Right lobe of liver (tissue), 6 donors: ENCODE results near the gene USP37. TPM values are rescaled to one million over a fixed set of nuclear protein-coding genes. Genes with fewer than 3 reads are reported as not detected.

Source experiments
- ATAC-seq, 4 donors: fragments of 200-7000 bp; cut with Tn5 transposase; one replicate each; pipeline ENCODE4 v1.9.1; 2020; ENCODE audit warnings: mild to moderate bottlenecking in 4 of 4, moderate library complexity in 4 of 4
- DNase-seq, 3 donors: peaks; one replicate each; pipeline ENCODE4 v3.0.0-alpha.2; 2020
- H3K27ac ChIP-seq, 3 donors: fragments of 200-600 bp; one replicate each; pipeline ENCODE4 v1.8.0; 2022
- H3K27me3 ChIP-seq, 2 donors: fragments of 200-600 bp; one replicate each; pipeline ENCODE4 v1.8.0; 2022
- H3K36me3 ChIP-seq, 4 donors: fragments of 200-600 bp; sonication (generic) in 1 of 4; one replicate each; pipeline versions ENCODE4 v1.5.1 to v1.8.0; 2017 to 2022; ENCODE audit warnings: control low read depth in 1 of 4
- H3K4me1 ChIP-seq, 4 donors: fragments of 200-600 bp; sonication (generic) in 1 of 4; one replicate each; pipeline versions ENCODE4 v1.5.1 to v1.8.0; 2017 to 2022; ENCODE audit warnings: control low read depth in 1 of 4
- H3K4me3 ChIP-seq, 3 donors: fragments of 200-600 bp; one replicate each; pipeline ENCODE4 v1.8.0; 2022
- H3K9me3 ChIP-seq, 4 donors: fragments of 200-600 bp; sonication (generic) in 1 of 4; one replicate each; pipeline versions ENCODE4 v1.5.1 to v1.8.0; 2017 to 2022; ENCODE audit warnings: control low read depth in 1 of 4
- POLR2A ChIP-seq: fragments of 450-650 bp; IDR thresholded peaks from one replicate; pipeline ENCODE4 v1.6.1; 2017; ENCODE audit warnings: antibody characterized with exemption, mild to moderate bottlenecking
- WGBS: methylation state at CpG from one replicate; pipeline ENCODE4 v1.1.6; 2018; ENCODE audit warnings: low coverage, low lambda C conversion rate; ENCODE audit not compliant: insufficient coverage; ENCODE audit errors: missing lambda C conversion rate; 5-methylcytosine and 5-hydroxymethylcytosine counted together
- intact Hi-C, 2 donors: fragments of 100-400 bp; cut with DNase I; formaldehyde crosslinking; loops; one replicate each; pipeline versions ENCODE4 v1.11.2 to v1.14.1; 2022
- total RNA-seq, 6 experiments: library from RNA; depleted of rRNA in 2 of 6; stranded (reverse); fragments of >200 nt in 2 of 6; fragmentation: NEBNext Ultra II Directional in 3 of 6; extraction: Animal tissue kit (Norgen Biotek cat#: 25700) in 3 of 6; gene quantifications; one replicate each; pipeline versions ENCODE4 v1.1.0 to v1.2.4, GENCODE V29; 2016 to 2023
- TF ChIP-seq, protein P1 (sequence below), 4 donors: fragments of 200-600 bp in 3 of 4; fragments of 450-650 bp in 1 of 4; IDR thresholded peaks; one replicate each; pipeline versions ENCODE4 v1.5.1 to v1.8.0; 2016 to 2022; ENCODE audit warnings: antibody characterized with exemption in 4 of 4, mild to moderate bottlenecking in 2 of 4
- donor health status: DM: no; HTN: yes; CAD: no.
- donor health status: DM: no; HTN: no; CAD: no.
- donor health status: DM: no; HTN: no; CAD: no.
- donor health status: DM: no; HTN: yes; CAD: no.
- donor health status: DM: no; HTN: yes; CAD: no.

Gene USP37
- total RNA-seq, 6 experiments from 2014 or later, result 4.8 to 8.9 (median 6.7) TPM

DNA sequence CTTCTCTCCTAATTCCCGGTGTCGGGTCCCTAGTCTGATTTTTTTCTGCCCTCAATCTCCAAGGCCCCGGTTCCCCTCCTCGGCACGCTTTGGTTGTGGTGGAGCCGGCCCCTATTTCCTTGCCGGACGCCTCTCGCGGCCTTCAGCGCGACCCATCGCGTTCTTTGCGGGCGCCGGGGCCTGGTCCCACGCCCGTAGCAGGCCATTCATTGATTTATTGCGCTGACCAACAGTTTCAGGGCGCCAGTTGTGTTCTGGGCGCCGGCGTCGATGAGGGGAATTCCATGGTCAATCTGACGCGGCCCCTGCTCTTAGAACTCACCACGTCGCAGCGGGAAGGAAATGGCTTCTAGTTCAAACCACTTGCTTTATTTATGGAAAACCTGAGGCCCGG is 884 bp upstream of the USP37 start:
- H3K36me3 ChIP-seq, result peaks cover 0 to under 1% (median 0%) of the 10 kb centered on the region in 4 donors
- ATAC-seq (peak; percentile 36 to 51 (median 46)), DNase-seq (peak; percentile 55 to 61 (median 61))
- WGBS, result 3% methylated on average over 18 of the region's 31 CpGs
- peak; percentile 30 for TF ChIP-seq POLR2A
- TF ChIP-seq, protein P1, sequence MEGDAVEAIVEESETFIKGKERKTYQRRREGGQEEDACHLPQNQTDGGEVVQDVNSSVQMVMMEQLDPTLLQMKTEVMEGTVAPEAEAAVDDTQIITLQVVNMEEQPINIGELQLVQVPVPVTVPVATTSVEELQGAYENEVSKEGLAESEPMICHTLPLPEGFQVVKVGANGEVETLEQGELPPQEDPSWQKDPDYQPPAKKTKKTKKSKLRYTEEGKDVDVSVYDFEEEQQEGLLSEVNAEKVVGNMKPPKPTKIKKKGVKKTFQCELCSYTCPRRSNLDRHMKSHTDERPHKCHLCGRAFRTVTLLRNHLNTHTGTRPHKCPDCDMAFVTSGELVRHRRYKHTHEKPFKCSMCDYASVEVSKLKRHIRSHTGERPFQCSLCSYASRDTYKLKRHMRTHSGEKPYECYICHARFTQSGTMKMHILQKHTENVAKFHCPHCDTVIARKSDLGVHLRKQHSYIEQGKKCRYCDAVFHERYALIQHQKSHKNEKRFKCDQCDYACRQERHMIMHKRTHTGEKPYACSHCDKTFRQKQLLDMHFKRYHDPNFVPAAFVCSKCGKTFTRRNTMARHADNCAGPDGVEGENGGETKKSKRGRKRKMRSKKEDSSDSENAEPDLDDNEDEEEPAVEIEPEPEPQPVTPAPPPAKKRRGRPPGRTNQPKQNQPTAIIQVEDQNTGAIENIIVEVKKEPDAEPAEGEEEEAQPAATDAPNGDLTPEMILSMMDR (IDR thresholded peaks at IDR 0.05), result no peak
- H3K27me3 ChIP-seq, result no peaks in the 10 kb centered on the region
- intact Hi-C loops, result no loop called here
- peak overlapping the region; percentile 84 to 92 (median 86) for H3K27ac ChIP-seq
- peaks cover 0 to 22% (median 7%) of the 10 kb centered on the region in 4 donors for H3K4me1 ChIP-seq
- H3K9me3 ChIP-seq, result no peaks in the 10 kb centered on the region
- H3K4me3 ChIP-seq, result peak overlapping the region; percentile 72 to 90 (median 88)

DNA sequence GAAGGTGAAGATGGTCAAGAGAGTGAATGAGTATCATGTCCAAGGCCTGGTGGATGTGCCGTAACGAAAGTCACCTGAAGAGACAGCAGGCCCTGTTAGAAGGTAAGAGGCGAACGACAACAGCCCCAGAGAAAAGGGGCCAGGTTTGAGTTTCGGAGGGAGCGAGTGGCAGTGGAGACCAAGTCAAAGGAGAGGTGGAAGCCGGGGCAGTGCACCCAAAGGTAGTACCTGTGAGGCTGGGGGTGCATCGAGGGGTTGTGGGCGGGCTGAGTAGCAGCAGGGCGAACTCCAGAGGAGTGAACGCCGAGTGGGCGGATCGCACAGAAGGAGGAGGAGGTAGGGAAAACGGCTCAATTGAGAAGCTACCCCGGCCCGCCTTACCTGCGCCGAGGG is 358 bp downstream of the USP37 start:
- Histone ChIP-seq H3K4me1 (peaks cover 0 to 22% (median 7%) of the 10 kb centered on the region in 4 donors), H3K27me3 (no peaks in the 10 kb centered on the region), H3K4me3 (peak overlapping the region; percentile 72 to 90 (median 88)), H3K9me3 (no peaks in the 10 kb centered on the region), H3K27ac (peak overlapping the region; percentile 82 to 92 (median 88)), H3K36me3 (no peaks in the 10 kb centered on the region)
- 0% methylated on average over 13 of the region's 19 CpGs for WGBS
- DNase-seq, result no peak
- ATAC-seq, result peak; percentile 46 to 68 (median 56)
- intact Hi-C loops, result no loop called here
- TF ChIP-seq, protein P1 (IDR thresholded peaks at IDR 0.05), result no peak
- TF ChIP-seq POLR2A, result no peak

DNA sequence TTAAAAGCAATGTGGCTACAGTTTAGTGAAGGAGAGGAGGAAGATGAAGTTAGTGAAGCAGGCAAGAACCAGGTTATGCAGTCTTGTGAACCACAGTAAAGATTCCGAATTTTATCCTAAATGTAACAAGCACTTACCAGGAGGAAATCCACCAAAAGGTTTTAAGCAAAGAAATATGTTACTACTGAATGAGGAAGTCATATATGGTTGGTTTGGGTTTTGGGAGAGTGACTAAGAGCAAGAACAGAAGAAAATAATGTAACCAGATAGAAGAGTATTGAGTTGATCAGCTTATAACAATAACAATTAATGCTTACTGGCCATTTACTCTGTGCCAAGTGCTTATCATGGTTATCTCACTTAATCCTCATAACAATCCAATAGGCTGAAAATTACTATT is 1.9 kb downstream of the USP37 start:
- peaks cover 0 to 22% (median 7%) of the 10 kb centered on the region in 4 donors for H3K4me1 ChIP-seq
- intact Hi-C loops, result no loop called here
- no peaks in the 10 kb centered on the region for H3K9me3 ChIP-seq
- H3K36me3 ChIP-seq, result no peaks in the 10 kb centered on the region
- no peak overlapping the region for H3K4me3 ChIP-seq
- TF ChIP-seq, protein P1 (IDR thresholded peaks at IDR 0.05), result no peak
- TF ChIP-seq POLR2A, result no peak
- ATAC-seq, result no peak
- DNase-seq, result no peak
- no peak overlapping the region for H3K27ac ChIP-seq
- no peaks in the 10 kb centered on the region for H3K27me3 ChIP-seq
- WGBS, result 91% methylated on average over 1 of the region's 1 CpG

DNA sequence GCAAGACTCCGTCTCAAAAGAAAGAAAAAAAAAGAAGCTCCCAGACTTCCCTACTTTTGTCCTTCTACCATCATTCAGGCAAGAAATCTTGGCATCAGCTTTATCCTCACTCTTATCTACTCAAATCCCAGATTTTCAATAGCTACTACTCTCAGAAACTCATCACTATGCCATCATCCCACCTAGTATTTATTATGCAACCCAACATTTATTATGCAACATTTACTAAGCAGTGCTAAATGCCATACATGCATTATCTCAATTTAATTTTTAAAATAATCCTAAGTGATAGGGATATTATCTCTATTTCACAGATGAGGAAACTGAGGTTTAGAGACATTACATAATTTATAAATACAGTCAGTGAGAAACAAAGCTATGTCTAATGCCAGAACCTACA is 4.1 kb downstream of the USP37 start:
- Histone ChIP-seq H3K36me3 (peaks cover 0 to 21% (median 0%) of the 10 kb centered on the region in 4 donors), H3K27ac (no peak overlapping the region), H3K4me1 (peaks cover 0 to 10% (median 3%) of the 10 kb centered on the region in 4 donors), H3K4me3 (no peak overlapping the region), H3K27me3 (no peaks in the 10 kb centered on the region), H3K9me3 (no peaks in the 10 kb centered on the region)
- TF ChIP-seq, protein P1 (IDR thresholded peaks at IDR 0.05), result no peak
- TF ChIP-seq POLR2A, result no peak
- no peak for ATAC-seq
- WGBS, result no CpG with 5 or more reads among the region's 1 CpG
- intact Hi-C loops, result no loop called here
- no peak for DNase-seq

DNA sequence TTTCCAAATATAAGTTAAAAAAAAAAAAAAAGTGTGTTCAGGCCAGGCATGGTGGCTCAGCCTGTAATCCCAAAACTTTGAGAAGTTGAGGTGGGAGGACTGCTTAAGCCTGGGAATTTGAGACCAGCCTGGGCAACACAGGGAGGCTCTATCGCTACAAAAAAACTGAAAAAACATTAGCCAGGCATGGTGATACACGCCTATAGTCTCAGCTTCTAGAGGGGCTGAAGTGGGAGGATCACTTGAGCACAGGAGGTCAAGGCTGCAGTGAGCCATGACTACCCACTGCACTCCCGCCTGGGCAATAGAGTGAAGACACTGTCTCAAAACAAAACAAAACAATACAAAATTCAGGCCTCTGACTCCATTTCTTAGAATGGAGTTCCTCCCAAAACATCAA is 9.2 kb downstream of the USP37 start:
- Histone ChIP-seq H3K27me3 (no peaks in the 10 kb centered on the region), H3K27ac (no peak overlapping the region), H3K9me3 (no peaks in the 10 kb centered on the region), H3K36me3 (peaks cover 0 to 38% (median 0%) of the 10 kb centered on the region in 4 donors), H3K4me3 (no peak overlapping the region), H3K4me1 (peaks cover 0 to 6% (median 2%) of the 10 kb centered on the region in 4 donors)
- ATAC-seq, result no peak
- WGBS, result 93% methylated on average over 2 of the region's 3 CpGs
- DNase-seq, result no peak
- intact Hi-C loops, result no loop called here
- TF ChIP-seq, protein P1 (IDR thresholded peaks at IDR 0.05), result no peak
- TF ChIP-seq POLR2A, result no peak
